GDM1 (cell line): Measurements from ENCODE around the gene LUZP1.

Experiments used
- DNase-seq: peaks from one replicate; lab custom pipeline; 2025; lab: John Stamatoyannopoulos, UW

LUZP1 gene

DNA sequence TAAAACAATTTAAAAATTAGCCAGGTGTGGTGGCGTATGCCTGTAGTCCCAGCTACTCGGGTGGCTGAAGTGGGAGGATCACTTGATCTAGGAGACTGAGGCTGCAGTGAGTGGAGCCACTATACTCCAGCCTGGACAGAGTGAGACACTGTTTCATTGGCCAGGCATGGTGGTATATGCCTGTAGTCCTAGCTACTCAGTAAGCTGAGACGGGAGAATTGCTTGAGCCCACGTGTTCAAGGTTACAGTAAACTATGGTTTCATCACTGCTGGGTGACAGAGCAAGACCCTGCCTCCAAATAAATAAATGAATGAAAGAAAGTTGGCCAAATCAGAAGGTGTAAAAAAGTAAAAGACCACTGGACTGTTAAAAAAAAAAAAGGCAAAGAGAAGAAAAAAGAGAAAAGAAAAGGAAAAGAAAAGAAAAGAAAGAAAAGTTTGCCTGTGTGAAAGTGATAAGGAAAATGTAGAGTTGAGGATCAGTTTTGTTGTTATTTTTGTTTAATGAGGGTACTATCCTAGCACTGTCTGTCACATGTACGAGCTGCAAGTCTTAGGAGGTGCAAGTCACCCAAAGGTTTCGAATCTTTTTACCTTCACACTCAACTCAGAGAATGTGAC lies 52.3 kb downstream of the LUZP1 start:
- no peak for DNase-seq

DNA sequence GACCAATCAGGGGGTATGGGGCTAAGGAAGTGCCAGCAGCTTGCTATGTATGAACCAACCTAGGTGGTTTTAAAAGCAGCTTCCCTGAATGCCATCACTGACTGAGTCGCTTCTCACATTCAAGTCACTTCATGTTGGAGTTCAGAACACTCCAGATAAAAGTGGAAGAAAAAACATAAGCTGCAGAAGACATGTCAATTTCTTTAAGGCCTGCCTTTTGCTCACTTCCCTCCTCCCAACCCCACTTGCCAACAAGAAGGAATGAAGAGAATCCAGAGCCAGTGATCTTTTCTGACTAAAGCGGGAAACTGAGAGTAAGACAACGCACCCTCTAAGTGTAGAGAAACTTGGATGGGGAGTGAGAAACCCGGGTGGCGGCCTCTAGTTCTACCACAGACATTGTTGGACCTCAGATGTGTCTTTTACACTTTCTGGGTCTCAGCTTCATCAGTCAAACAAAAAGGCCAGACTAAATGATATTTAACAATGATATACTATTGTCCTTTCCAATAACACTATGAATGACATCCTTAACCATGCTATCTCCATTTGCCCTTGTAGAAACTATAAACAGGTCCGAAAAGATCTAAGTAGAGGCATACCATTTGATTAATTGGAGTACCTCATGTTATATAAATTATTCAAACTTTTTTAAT lies 54.1 kb downstream of the LUZP1 start:
- no peak for DNase-seq

DNA sequence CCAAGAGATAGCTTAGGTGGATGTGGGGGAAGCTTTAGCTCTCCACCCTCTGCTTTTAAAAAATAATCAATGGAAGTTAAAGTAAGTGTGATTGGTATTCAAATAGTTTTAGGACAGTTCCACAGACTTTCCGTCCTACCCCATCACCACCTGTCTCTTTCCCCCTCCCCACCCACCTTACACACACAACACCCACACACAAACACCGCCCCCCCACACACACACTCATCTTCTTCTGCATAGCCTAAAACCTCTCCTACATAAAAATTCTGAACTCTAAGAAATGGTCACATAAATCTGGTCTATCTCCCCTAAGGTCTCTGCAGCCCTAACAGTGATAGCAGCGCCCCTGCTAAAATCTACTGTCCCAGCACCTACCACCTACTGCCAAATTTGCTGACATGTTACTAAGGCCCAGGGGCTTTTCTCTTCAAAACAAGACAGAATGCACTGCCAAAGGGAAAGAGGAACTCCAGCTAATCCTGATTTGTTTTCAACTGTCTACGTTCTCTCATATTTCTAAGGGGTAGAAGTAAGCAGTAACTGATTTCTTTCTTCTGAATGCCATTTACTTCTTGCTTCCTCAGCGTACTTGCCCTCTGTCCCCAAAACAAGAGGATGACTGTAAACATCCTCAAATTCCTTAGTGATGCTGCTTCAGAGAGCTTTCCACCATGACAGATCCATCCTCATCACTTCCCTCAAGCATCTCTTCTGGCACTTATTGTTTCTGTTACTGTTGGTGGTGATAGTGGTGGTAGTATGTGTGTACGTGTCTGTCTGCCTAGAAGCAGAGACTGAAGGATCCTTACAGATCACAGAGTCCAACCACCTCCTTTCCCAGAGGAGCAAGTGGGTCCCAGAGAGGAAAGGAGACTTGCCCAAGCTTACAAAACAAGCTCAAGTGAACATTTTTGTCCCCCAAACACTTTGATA lies 56.8 kb downstream of the LUZP1 start:
- DNase-seq = no peak

GRCh38 chr1:23110391-23110790 lies 58.3 kb downstream of the LUZP1 start:
- DNase-seq = no peak

DNA sequence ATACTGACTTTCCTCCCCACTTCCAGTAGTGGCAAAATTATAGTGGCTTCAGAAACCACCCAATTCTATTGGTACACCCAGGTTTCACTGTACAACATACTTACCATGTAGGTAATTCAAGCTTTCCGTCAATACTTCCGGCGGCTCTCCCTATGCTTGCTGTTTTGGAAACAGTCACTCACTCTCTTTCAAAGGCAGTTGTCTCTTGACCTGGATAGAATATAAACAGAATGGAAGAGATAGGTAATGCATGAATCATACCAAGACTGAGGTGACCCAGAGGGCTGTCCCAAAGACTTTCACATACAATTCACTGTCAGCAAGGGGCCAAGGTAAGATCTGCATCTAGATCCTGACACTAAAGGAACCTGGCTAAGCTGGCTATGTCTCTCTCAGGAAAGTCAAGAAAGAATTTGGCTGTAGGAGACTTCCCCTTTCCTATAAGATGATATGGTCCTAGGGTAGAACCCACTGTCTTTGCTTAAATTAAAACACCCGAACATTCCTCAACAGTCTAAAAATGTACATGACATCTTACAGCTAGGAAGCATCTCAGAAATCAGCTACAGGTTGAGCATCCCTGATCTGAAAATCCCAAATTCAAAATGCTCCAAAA lies 59.6 kb downstream of the LUZP1 start:
- no peak for DNase-seq

- peak; percentile 24 for DNase-seq
These were observed 65.4 kb downstream of the LUZP1 start for GRCh38 chr1:23103001-23103889.

DNA sequence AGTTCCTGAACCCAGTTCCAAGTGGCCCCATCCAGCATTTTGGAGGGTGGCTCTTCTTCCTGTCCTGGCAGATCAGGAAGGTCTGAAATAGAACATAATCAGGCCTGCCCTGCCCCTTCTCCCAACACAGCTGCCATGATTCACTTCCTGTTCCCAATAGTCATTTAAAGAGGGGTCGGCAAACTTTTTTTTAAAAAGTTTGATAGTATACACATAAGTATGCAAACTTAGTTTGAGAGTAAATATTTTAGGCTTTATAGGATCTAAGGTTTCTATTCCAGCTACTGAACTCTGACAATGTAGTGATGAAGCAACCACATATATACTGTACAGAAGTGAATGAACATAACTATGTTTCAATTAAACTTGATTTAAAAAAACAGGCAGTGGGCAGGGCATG lies 66.4 kb downstream of the LUZP1 start:
- no peak for DNase-seq

- DNase-seq = no peak
These were observed 66.8 kb downstream of the LUZP1 start for GRCh38 chr1:23101887-23102286.

DNA sequence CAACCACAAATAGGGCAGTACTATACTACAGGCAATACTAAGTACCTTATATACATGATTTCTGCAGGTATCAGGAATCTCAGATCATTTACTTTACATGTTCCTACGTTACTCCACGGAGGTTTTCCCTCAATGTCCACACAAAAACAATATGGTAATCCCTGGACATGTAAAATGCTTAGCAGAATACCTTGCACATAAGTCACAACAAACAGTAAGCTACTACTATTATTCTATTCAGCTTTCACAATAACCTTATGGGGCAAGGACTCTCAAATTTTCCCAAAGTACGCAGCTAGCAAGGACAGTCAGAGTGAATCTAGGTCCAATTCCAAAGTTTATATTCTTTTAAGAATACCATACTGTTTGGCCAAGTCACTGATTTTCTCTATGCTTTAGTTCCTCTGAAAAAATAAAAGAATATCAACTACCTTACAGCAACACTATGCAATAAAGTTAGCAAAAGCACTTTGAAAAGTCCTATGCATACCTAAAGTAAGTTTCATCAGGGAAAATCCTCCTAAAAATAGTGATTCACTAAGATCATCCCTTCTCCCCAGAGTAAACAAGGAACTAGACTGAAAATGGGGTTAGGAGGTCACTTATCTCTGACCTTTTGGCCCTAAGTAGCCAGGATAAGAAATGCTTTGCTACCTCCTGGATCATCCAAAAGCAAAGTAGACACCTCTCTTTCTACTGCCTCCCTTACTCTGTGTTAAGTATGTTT lies 67.4 kb downstream of the LUZP1 start:
- DNase-seq = no peak

DNA sequence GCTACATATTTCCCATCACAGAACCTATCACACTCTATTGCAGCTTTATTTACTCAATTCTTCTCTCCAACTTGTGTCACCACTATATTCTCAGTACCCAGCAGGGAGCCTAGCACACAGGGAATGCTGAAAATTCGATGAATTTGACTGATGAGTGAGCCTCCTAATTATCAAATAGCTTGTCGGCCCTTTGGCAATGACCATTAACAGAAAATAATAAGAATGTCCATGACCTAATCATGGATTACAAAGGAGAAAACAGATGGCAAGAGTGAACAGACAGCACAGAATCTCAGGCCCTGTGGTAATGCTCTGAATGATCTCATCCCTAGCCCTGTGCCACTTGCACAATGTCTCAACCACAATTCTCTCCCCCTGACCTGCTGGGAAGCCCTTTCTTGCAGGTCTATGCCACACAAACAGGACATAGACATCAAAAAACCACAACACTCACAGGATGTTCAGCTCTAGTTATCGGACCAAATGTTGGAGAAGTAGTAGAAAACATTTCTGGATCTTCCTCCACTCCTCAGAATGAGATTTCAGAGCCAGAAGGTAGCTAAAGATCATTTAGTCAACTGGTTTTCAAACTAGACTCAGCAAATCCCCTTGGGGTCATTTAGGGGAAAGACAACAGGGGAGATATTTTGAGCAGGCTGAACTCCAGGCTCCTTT lies 68.4 kb downstream of the LUZP1 start:
- peak; percentile 70 for DNase-seq

- no peak for DNase-seq
These were observed 69.5 kb downstream of the LUZP1 start for GRCh38 chr1:23099171-23099536.

DNA sequence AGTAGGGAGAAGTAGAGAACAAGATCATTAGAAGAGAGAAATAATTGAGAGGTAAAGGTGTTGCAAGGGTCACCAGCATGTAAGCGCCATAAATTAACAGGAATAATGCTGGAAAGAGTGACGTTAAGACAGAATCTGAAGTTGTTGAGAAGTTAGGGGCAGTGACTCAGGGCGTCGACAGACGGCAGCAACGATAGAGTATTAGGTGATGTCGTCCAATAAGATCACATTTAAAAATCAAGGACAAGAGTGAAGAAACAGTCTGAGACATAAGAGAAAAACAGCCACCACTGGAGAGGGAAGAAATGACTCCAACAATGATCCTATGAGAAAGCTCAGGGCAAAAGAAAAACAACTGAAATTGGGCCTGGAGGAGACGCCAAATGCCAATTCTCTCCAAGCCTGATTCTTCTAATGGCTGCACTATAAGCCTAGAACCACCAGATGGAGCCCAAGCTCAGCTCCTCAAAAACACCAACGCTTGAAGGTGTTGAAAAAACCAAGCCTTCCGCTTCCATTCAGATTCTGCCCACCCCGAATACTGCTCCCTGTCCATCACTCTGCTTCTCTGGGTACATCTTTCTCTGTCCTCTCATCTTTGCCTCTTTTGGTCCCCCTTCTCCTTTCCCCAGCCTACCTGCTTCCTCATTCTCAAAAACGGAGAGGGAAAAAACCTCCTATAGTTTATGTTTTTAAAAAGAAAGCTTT lies 70.0 kb downstream of the LUZP1 start:
- peak; percentile 50 for DNase-seq

GRCh38 chr1:23097316-23097715 lies 71.3 kb downstream of the LUZP1 start:
- no peak for DNase-seq

DNA sequence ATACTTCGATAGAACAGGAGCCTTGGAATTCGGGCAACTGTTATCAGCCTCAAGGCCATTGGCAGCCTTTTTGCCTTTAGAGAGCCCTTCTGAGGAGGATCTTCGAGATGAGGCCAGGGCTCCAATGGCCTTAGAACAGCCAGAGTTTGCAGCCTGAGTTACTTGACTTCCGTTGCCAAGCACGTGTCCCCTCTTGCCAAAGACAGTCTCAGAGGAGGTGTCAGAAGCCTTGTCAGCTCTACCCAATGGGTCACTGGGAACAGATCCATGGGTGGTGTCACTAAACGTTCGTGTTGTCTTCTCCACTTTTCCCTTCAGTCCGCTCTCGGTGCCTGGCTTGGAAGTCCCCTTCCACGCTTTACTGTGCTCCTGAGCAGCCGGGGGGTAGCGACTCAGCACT lies 76.2 kb downstream of the LUZP1 start:
- no peak for DNase-seq

DNA sequence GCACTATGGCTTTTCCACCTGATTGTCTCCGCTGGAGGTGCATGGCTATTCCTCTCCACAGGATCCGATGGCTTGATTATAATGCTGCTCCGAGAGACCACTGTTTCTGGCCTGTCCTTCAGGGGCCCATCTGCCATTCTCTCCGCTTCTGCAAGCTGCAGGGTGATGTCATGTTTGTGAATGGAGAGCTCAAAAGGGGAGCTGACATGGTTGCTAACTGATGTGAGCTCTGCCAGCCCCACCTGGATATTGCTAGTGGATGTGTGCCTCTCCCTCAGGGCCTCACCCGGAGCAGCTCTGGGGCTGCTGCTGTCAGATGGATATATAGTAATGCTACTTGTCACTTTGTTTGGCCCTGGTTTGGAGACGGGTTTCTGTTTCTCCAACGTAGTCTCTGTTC lies 77.1 kb downstream of the LUZP1 start:
- DNase-seq = no peak

DNA sequence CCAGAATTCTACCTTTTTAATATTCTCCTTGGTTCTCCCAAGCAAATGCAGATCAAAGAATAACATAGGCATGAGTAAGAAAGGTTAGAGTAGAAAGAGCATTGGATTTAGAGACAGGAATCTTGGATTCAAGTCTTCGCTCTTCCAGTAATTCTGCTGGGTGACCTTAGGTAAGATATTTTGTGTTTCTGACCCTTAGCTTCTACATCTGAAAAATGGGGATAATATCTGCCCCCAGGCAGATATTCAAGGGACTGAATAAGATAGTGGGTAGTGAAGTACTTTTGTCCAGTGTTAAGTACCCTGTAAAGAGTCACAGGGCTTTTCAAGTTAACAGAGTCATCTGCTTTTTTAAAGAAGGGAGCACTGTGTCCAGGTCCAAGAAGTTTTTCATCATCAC lies 78.6 kb downstream of the LUZP1 start:
- no peak for DNase-seq

- no peak for DNase-seq
These were observed 80.6 kb downstream of the LUZP1 start for GRCh38 chr1:23088027-23088426.

GRCh38 chr1:23085696-23086095 lies 83.0 kb downstream of the LUZP1 start:
- no peak for DNase-seq

DNA sequence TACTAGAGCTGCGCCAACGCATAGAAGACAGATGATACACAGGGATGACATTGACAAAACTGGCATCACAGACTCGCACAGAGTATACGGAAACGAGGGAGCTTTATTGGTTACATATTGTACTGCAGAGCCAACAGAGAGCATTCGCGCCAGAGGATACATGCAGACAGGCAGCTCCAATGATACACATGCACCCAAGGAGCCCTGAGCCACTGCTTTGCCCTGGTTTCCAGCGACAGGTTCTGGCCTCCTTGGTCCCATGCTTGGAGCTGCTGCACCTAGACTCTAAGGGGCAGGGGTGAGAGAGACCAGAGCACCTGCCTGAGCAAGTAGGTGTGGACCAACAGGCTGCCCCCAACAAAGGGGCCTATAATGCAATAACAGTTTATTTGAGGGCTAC lies 83.8 kb downstream of the LUZP1 start:
- no peak for DNase-seq
